Hepatocyte (in vitro differentiated cells): ENCODE results near the gene SLCO2B1. TPM values are rescaled to one million over a fixed set of nuclear protein-coding genes. Genes with fewer than 3 reads are reported as not detected.
A peak's percentile ranks its signal among the peaks of the same experiment; 100 is the strongest.

Experiments
- DNase-seq: peaks from one replicate; pipeline ENCODE4 v3.0.0-alpha.2; 2016; ENCODE audit warnings: low spot score
- H2AFZ ChIP-seq: fragments of 200-600 bp; sonication (generic); 2 replicates; pipeline ENCODE4 v1.6.0; 2016; ENCODE audit warnings: antibody characterized with exemption, mild to moderate bottlenecking
- H3K27ac ChIP-seq: fragments of 200-600 bp; sonication (generic); 2 replicates; pipeline ENCODE4 v1.5.1; 2016; ENCODE audit warnings: mild to moderate bottlenecking
- H3K27me3 ChIP-seq: fragments of 200-600 bp; sonication (generic); 2 replicates; pipeline ENCODE4 v1.6.1; 2016
- H3K36me3 ChIP-seq: fragments of 200-600 bp; sonication (generic); replicated peaks from 2 replicates; pipeline ENCODE4 v1.5.1; 2016; ENCODE audit warnings: low read depth; ENCODE audit not compliant: insufficient read depth
- H3K4me1 ChIP-seq: fragments of 200-600 bp; sonication (generic); 2 replicates; pipeline ENCODE4 v1.5.1; 2016; ENCODE audit warnings: mild to moderate bottlenecking, moderate library complexity; ENCODE audit not compliant: insufficient read depth
- H3K4me2 ChIP-seq: fragments of 200-600 bp; sonication (generic); 2 replicates; pipeline ENCODE4 v1.6.0; 2016
- H3K4me3 ChIP-seq: fragments of 200-600 bp; sonication (generic); 2 replicates; pipeline ENCODE4 v1.5.1; 2016; ENCODE audit warnings: mild to moderate bottlenecking
- H3K79me2 ChIP-seq: fragments of 200-600 bp; sonication (generic); 2 replicates; pipeline ENCODE4 v1.6.0; 2017; ENCODE audit warnings: mild to moderate bottlenecking
- H3K9me2 ChIP-seq: fragments of 200-600 bp; sonication (generic); replicated peaks from 2 replicates; pipeline ENCODE4 v1.6.0; 2017; ENCODE audit warnings: mild to moderate bottlenecking; ENCODE audit not compliant: insufficient read depth
- H3K9me3 ChIP-seq: fragments of 200-600 bp; sonication (generic); 2 replicates; pipeline ENCODE4 v1.5.1; 2016; ENCODE audit warnings: low read depth, mild to moderate bottlenecking
- H4K20me1 ChIP-seq: fragments of 200-600 bp; sonication (generic); 2 replicates; pipeline ENCODE4 v1.6.0; 2016; ENCODE audit warnings: mild to moderate bottlenecking; ENCODE audit not compliant: insufficient read depth, poor library complexity, severe bottlenecking
- EZH2 ChIP-seq: fragments of 200-600 bp; sonication (generic); IDR thresholded peaks from 2 replicates; pipeline ENCODE4 v1.6.1; 2016; ENCODE audit warnings: antibody characterized with exemption, mild to moderate bottlenecking, borderline replicate concordance
- EZH2phosphoT487 ChIP-seq: fragments of 200-600 bp; sonication (generic); IDR thresholded peaks from one replicate; pipeline ENCODE4 v1.6.1; 2018; ENCODE audit warnings: antibody characterized with exemption, mild to moderate bottlenecking, low read depth, moderate library complexity; ENCODE audit not compliant: unreplicated experiment, severe bottlenecking
- WGBS: methylation state at CpG from one replicate; pipeline ENCODE4 v1.1.6; 2016; ENCODE audit warnings: low lambda C conversion rate; ENCODE audit errors: missing lambda C conversion rate; 5-methylcytosine and 5-hydroxymethylcytosine counted together
- polyA plus RNA-seq: library from polyadenylated mRNA; unstranded; fragments of >200 nt; fragmentation: Nextera tagmentation; extraction: Ambion mirVana; gene quantifications from 2 replicates; pipeline ENCODE4 v1.2.1, GENCODE V29; 2016
- total RNA-seq: library from RNA; depleted of rRNA; stranded (reverse); fragments of >200 nt; gene quantifications from 2 replicates; pipeline ENCODE4 v1.2.3, GENCODE V29; 2014
- TF ChIP-seq, protein P1 (sequence below): fragments of 200-600 bp; sonication (generic); IDR thresholded peaks from 2 replicates; pipeline ENCODE4 v1.5.1; 2016; ENCODE audit warnings: antibody characterized with exemption, mild to moderate bottlenecking; ENCODE audit not compliant: poor library complexity

The SLCO2B1 gene
- total and polyA plus RNA-seq, 2 experiments from 2014 or later: 51.6 to 79.2 TPM

DNA sequence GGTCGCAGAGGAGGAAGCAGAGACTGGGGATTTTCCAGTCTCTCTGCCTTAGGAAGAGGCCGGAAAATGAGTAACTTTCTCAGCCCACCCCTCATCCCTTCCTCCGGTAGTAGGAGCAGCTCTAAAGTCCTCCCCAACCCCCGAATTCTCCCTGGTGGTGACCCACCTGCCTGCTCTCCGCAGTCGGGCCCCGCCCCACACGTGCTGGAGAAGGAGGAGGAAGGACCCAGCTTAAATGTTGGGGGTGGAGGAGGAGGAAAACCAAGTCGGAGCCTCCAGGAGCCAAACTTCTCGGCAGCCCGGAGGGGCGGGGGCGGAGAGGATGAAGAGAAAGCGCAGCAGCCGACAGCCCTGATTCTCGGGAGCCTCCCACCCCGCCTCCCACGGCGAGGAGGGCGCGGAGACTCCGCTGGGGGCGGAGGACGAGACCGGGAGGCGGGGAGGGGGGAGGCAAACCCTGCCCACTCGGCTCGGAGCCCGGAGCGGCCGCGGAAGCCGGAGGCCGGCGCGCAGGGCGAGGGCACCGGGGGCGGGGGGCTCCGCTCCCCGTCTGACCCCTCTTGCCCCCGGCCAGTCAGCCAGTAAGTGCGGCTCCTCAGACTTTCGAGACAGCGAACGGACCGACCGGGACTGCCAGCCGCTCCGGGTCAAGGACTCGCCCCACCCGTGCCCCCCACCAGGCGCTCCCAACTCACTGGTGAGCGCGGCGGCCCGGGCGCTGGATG, 89.6 kb downstream of the SLCO2B1 start, which contains the start of gene TPBGL:
TPBGL (plus strand) TSS at position 464 of the 725 bp plus-strand sequence. CDS start 276 bp downstream, outside the sequence.
- WGBS: 6% methylated on average over 27 of the region's 58 CpGs
- peak; percentile 30 for DNase-seq
- no peak within 1 kb of the TSS for H2AFZ ChIP-seq

DNA sequence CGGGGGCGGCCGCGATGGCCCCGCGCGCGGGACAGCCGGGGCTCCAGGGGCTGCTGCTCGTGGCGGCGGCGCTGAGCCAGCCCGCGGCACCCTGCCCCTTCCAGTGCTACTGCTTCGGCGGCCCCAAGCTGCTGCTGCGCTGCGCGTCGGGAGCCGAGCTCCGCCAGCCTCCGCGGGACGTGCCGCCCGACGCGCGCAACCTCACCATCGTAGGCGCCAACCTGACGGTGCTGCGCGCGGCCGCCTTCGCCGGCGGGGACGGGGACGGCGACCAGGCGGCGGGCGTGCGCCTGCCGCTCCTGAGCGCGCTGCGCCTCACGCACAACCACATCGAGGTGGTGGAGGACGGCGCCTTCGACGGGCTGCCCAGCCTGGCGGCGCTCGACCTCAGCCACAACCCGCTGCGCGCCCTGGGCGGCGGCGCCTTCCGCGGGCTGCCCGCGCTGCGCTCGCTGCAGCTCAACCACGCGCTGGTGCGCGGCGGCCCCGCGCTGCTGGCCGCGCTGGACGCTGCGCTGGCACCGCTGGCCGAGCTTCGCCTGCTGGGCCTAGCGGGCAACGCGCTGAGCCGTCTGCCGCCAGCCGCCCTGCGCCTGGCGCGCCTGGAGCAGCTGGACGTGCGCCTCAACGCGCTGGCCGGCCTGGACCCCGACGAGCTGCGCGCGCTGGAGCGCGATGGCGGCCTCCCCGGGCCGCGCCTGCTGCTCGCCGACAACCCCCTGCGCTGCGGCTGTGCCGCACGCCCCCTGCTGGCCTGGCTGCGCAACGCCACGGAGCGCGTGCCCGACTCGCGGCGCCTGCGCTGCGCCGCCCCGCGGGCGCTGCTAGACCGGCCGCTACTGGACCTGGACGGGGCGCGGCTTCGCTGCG, 90.4 kb downstream of the SLCO2B1 start:
- WGBS: 2% methylated on average over 133 of the region's 140 CpGs
- Histone ChIP-seq H3K9me3 (no peaks in the 10 kb centered on the region), H3K4me1 (peaks cover 5% of the 10 kb centered on the region), H2AFZ (no peak overlapping the region), H3K4me2 (peak overlapping the region; percentile 94), H3K79me2 (no peaks in the 10 kb centered on the region), H3K4me3 (peak overlapping the region; percentile 39), H4K20me1 (no peaks in the 10 kb centered on the region), H3K36me3 (no peaks in the 10 kb centered on the region), H3K27ac (no peak overlapping the region), H3K27me3 (peaks cover 69% of the 10 kb centered on the region), H3K9me2 (no peaks in the 10 kb centered on the region)
- no peak for TF ChIP-seq EZH2
- no peak for TF ChIP-seq EZH2phosphoT487
- TF ChIP-seq, protein P1, sequence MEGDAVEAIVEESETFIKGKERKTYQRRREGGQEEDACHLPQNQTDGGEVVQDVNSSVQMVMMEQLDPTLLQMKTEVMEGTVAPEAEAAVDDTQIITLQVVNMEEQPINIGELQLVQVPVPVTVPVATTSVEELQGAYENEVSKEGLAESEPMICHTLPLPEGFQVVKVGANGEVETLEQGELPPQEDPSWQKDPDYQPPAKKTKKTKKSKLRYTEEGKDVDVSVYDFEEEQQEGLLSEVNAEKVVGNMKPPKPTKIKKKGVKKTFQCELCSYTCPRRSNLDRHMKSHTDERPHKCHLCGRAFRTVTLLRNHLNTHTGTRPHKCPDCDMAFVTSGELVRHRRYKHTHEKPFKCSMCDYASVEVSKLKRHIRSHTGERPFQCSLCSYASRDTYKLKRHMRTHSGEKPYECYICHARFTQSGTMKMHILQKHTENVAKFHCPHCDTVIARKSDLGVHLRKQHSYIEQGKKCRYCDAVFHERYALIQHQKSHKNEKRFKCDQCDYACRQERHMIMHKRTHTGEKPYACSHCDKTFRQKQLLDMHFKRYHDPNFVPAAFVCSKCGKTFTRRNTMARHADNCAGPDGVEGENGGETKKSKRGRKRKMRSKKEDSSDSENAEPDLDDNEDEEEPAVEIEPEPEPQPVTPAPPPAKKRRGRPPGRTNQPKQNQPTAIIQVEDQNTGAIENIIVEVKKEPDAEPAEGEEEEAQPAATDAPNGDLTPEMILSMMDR: peak; percentile 59
- DNase-seq: peak; percentile 94

More for the DNA sequence above, 89.6 kb downstream of the SLCO2B1 start, which contains the start of gene TPBGL:
- Histone ChIP-seq H4K20me1 (no peaks in the 10 kb centered on the region), H3K79me2 (no peaks in the 10 kb centered on the region), H3K36me3 (no peaks in the 10 kb centered on the region), H3K9me3 (no peaks in the 10 kb centered on the region), H3K4me2 (peak within 1 kb of the TSS; percentile 94), H3K4me1 (peaks cover 5% of the 10 kb centered on the region), H3K9me2 (no peaks in the 10 kb centered on the region), H3K27ac (no peak within 1 kb of the TSS), H3K27me3 (peaks cover 69% of the 10 kb centered on the region), H3K4me3 (peak within 1 kb of the TSS; percentile 39)
- TF ChIP-seq EZH2phosphoT487 (no peak), EZH2 (peak; percentile 82)
- TF ChIP-seq, protein P1: no peak

DNA sequence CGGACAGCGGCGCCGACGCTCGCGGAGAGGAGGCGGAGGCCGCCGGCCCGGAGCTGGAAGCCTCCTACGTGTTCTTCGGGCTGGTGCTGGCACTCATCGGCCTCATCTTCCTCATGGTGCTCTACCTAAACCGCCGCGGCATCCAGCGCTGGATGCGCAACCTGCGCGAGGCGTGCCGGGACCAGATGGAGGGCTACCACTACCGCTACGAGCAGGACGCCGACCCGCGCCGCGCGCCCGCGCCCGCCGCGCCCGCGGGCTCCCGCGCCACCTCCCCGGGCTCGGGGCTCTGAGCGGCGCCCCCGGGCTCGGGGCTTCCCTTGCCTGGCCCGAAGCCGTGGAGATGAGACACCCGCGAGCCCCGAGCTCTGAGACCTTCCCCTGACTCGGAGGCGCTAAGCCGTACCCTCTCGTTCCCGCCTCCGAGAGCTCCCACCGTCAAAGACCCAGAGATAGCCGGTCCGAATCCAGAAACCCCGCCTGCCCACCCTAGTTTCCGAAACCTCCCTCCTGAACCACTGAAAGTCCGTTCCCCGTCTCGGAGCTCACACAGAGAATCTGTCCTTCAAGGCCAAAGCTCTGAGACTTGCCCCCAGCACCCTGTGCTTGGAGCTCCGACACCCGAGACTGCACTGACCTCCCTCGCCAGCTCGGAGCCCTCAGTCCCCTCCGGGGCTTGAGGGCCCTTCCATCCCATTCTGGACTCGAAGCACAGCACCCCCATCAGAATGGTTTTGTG, 91.2 kb downstream of the SLCO2B1 start:
- TF ChIP-seq EZH2: no peak
- TF ChIP-seq, protein P1: no peak
- no peak for TF ChIP-seq EZH2phosphoT487
- WGBS: 10% methylated on average over 48 of the region's 72 CpGs
- Histone ChIP-seq H4K20me1 (no peaks in the 10 kb centered on the region), H3K4me2 (peak overlapping the region; percentile 94), H3K4me1 (peaks cover 5% of the 10 kb centered on the region), H3K27me3 (peaks cover 69% of the 10 kb centered on the region), H3K27ac (no peak overlapping the region), H3K79me2 (no peaks in the 10 kb centered on the region), H3K9me2 (no peaks in the 10 kb centered on the region), H3K4me3 (peak overlapping the region; percentile 33), H3K36me3 (no peaks in the 10 kb centered on the region), H3K9me3 (no peaks in the 10 kb centered on the region), H2AFZ (no peak overlapping the region)
- DNase-seq: no peak
